Measurements from ENCODE around the gene LRCH4. TPM values are rescaled to one million over a fixed set of nuclear protein-coding genes. Genes with fewer than 3 reads are reported as not detected.
"Not testable (repeated sequence)": the region's sequence is repeated elsewhere in the genome, so short reads cannot be mapped to it uniquely, and the experiment has no call there.

Gene LRCH4
- total RNA-seq, 1 donor from 2014 or later = 27.3 TPM

DNA sequence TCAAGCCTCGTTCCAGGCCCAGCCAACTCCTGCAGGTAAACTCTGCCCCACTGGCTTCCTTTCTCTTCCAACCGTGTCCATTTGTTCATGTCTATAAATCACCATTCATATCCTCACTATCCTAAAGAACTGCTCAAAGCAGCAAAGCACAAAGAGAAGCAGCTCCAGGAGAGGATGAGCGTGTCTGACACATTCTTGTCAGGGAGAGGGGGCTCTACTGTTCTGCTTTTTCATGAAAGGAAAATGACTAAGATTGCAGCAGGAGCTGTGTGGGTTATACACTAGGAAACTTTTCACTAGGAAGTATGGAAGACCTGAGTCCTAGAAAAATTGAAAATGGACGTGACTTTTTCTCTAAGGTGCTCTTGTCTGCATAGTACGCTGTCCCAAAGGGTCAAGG, 30.2 kb downstream of the LRCH4 start:
- DNase-seq (no peak), ATAC-seq (no peak)
- intact Hi-C loops (cut with micrococcal nuclease) = no loop called here

DNA sequence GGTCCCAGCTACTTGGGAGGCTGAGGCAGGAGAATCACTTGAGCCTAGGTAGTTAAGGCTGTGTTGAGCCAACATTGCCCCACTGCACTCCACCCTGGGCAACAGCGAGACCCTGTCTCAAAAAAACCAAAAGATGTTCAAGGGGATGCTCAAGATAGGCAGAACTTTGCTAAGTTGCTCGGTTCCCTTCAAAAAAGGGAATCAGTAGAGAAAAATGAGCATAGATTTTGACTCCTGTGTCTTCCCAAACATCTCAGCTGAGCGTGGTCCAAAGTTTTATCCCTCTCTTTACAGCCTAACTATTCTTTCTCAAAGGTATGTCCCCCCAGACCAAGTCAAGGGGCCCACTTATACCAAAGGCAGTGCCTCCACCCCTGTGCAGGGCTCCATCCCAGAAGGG, 32.9 kb downstream of the LRCH4 start:
- ATAC-seq (no peak), DNase-seq (no peak)
- intact Hi-C loops (cut with micrococcal nuclease) = no loop called here

DNA sequence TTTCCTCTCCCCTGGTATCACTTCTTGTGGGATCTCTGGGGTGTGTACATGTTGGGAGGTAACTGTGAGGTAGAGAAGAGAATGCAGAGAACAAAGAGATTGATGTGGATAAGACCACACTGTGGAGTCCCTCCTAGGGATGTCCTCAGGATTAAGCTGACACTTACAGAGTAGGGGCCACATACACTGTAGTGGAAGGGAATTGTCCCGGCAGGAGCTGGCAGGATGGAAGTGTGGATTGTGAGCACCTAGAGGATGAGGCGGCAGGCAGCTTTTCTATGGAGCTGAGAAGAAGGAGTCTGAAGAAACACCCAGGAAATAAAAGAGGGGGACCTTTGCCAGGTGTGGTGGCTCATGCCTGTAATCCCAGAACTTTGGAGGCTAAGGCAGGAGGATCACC, 33.4 kb downstream of the LRCH4 start:
- intact Hi-C loops (cut with micrococcal nuclease) = no loop called here

DNA sequence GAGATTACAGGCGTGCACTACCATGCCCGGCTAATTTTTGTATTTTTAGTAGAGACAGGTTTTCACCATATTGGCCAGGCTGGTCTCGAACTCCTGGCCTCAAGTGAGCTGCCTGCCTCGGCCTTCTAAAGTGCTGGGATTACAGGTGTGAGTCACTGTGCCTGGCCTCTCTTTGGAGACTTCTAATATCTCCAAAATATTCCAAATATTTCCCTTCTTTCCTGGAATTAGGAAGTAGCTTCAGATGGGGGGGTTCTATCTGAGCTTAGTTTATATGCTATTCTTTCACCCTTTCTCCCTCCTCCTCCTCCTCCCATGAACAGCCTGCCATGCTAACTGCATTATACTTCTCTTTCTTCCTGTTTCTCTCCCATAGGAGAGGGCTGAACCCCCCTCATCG, 37.5 kb downstream of the LRCH4 start:
- intact Hi-C loops (cut with micrococcal nuclease) = loop anchor here (5.0 kb wide), 1 partner anchor 66 kb away; the partner anchor contains the start of gene NYAP1
- DNase-seq, ATAC-seq: not testable (repeated sequence)

More for the DNA sequence above, 33.4 kb downstream of the LRCH4 start:
- ATAC-seq = no peak
- DNase-seq = no peak

DNA sequence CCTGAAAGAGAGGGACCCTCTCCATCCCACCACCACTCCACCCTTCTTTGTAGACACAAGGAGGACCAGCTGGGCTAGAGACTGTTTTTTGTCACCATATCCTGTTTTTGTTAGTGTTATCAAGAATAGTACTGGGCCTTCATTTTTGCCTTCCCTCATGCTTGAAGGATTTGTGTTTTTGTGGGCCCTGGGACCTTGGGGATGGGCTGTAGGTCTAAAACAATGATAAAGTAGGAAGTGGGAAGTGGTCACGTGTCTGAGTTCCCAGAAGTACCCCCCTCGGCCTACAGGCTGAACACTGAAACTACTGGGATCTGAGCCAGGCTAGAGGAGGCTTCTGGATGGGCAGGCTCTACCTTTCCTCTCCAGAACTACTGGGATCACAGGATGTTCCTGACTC, 38.1 kb downstream of the LRCH4 start:
- intact Hi-C loops (cut with micrococcal nuclease) = loop anchor here (5.0 kb wide), 1 partner anchor 66 kb away; the partner anchor contains the start of gene NYAP1
- ATAC-seq = peak; percentile 32

DNA sequence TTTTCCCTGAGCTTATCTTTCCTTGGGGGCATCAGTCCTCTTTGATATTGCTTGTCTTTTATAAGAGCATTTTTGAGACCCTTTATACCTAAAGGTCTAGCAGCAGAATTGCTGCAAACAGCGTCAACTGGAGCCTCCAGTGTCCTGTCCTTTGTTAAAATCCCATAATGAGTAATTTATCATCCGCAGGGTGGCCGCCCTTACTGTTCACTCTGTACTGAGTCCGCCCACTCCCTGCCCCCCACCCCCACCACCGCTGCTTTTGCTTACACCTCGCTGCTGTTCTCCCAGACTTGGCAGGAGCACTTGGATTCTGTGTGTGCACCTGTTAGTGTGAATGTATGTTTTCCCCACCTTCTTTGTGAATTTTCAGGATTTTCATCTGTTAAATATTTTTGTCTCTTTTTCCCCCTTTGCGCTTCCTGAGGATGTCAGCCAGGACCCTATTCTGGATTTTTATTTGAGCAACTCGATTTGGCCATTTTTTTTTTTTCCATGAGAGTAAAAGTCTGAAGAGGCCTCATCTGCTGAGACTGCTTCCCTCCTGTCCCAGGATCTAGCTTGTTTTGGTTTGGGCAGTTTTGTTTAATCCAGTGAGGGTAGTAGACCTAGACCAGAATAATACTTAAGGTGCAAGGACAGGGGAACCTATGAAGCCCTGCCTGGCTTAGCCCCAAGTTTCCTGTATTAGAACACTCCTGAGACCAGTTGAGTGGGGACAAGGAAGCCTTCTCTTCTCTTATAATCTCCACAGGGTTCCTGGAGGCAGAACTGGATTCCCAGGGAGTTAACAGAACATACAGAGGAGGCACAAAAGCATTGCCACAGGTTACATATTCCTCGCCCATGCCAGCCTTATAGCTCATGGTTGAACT, 38.8 kb downstream of the LRCH4 start:
- intact Hi-C loops (cut with micrococcal nuclease) = loop anchor here (5.0 kb wide), 1 partner anchor 65 kb away; the partner anchor contains the start of gene NYAP1
- ATAC-seq (peak; percentile 7), DNase-seq (no peak)

More for the DNA sequence above, 38.1 kb downstream of the LRCH4 start:
- no peak for DNase-seq

DNA sequence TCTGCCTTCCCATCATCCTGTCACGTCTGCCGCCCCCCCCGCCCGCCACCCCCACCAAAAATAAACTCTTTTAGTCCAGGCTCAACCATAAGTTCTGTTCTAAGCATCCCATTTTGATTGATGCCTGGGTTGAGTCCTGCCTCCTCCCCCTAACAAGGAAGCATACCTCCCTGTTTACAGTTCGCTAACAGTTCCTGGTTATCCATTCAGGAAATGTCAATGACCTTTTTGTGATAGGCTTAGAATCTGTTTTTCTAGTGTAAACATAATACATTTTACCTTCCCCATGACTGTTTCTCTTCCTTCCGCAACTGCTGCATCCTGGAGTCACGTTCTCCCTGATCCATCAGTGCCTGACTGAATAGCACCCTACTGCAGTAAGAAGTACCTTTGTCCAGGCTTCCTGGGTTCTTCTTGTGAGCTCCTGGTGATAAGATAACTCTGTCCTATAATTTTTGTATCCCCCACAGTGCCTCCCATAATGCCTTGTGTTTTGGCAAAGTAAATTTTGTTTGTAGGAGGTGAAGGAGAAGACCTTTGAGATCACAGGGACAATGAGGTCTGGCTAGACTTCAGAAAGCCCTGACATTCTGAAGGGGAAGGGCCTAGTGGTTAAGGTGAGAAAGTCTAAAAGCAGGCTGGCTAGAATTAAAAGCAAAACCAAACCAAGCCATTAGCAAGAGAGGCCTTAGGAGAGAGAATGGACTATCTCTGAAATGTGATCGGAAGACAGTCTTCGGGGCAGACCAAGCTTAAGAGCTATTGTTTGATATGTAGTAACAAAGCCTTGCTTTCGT, 39.6 kb downstream of the LRCH4 start:
- intact Hi-C loops (cut with micrococcal nuclease) = loop anchor here (5.0 kb wide), 1 partner anchor 64 kb away; the partner anchor contains the start of gene NYAP1
- no peak for DNase-seq
- ATAC-seq = peak; percentile 31

DNA sequence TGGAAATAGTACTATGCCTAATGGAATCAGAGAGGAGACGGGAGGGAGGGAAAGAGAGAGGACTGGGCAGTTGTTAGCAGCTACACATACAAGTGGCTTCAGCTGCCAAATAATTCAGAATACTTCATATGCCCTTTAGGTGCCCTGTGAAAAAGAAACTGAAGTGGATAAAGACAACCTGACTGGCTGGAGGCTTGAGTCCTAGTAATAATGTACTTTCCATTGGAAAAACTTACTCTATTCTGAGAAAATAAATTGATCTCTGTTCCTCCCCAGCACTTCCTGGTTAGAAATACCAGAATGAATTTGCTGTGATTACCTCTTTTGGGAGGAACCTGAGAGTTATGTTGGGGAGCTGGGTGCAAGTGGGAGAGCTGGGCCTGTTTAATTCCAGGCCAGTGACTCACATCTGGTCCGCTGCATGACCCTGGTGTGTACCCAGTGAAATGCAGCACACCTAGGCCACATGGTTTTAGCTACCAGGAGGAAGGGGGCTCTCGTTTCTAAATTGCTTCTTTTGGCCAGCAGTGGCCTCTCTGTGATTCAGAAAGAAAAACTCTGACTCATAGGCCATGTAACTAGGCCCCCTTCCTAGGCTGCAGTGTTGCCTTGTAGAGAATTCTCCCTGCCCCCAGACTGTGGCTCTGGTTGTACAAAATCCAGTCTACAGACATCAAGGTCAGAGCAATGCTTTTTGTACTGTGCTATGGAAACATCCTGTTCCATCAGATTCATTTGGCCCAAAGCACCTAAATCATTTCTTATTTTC, 40.4 kb downstream of the LRCH4 start:
- peak; percentile 83 for ATAC-seq
- no peak for DNase-seq
- intact Hi-C loops (cut with micrococcal nuclease) = loop anchor here (5.0 kb wide), 1 partner anchor 63 kb away; the partner anchor contains the start of gene NYAP1

DNA sequence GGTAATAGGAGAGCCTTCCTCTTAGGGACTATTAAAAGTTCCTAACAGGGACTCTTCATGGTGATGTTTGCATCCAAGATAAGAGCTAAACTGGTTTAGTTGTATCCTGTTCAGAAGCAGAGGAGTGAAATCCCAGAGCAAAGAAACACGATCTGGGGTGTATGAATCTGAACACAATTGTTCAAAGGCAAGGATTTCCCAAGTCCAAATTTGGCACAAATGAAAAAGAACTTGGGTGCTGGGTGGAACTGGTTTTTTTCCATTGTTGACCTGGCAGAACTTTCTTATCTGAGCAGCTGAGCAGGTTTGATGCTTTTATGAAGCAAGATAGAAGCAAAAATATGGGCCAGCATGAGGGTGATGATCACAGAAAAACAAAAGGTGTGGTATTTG, 41.0 kb downstream of the LRCH4 start:
- DNase-seq (no peak), ATAC-seq (peak; percentile 8)
- intact Hi-C loops (cut with micrococcal nuclease) = loop anchor here (5.0 kb wide), 1 partner anchor 63 kb away; the partner anchor contains the start of gene NYAP1

DNA sequence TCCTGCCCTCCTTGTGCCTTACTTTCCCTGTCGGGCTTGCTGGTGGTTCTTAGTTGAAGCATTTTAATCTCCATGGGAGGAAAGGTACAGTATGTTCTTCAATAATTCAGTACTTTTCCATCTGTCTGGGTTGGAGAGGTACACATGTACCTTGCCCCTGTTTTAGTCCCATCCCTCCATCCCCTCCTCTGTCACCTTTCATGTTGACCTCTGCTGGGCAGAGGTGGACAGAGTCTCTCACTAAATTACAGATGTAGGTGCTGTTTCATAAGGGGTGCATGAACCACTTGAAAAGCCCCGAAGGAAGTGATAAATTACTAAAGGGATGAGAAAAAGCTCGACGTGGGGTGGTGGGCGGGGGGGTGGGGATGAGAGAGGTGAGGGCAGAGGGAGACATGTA, 41.5 kb downstream of the LRCH4 start:
- ATAC-seq = no peak
- no peak for DNase-seq
- intact Hi-C loops (cut with micrococcal nuclease) = no loop called here

DNA sequence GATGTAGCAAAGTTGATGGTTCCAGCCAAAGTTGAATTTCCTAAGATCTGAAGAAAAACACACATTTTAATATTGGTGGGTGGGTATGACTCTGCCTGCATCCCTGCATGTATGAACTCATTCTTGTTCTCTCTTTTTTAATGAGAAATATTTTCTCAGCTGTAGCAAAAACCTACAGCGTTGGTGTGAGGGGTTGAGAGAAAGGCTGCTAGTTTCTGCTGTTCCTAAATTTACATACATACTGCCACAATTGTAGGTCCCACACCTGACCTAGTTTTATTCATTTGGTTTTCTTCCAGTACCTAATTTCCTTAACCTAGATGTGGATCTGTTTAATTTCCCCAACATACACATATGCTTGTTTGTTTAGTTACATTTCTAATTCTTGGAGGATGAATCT, 42.3 kb downstream of the LRCH4 start:
- ATAC-seq = no peak

DNA sequence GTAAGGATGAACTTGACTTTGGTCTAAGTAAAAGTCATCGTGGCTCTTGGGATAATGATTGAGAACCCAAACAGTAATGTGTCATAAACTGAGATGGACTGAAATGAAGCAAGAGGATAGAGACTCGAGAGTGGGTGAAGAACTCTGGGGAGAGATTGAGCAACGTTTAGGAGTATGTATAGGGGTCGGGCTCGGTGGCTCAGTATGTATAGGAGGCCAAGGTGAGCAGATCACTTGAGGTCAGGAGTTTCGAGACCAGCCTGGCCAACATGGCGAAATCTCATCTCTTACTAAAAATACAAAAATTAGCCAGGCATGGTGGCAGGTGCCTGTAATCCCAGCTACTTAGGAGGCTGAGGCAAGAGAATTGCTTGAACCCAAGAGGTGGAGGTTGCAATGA, 44.6 kb downstream of the LRCH4 start:
- DNase-seq; intact Hi-C loops (cut with micrococcal nuclease); ATAC-seq: not testable (repeated sequence)

More for the DNA sequence above, 42.3 kb downstream of the LRCH4 start:
- no peak for DNase-seq
- intact Hi-C loops (cut with micrococcal nuclease) = no loop called here

DNA sequence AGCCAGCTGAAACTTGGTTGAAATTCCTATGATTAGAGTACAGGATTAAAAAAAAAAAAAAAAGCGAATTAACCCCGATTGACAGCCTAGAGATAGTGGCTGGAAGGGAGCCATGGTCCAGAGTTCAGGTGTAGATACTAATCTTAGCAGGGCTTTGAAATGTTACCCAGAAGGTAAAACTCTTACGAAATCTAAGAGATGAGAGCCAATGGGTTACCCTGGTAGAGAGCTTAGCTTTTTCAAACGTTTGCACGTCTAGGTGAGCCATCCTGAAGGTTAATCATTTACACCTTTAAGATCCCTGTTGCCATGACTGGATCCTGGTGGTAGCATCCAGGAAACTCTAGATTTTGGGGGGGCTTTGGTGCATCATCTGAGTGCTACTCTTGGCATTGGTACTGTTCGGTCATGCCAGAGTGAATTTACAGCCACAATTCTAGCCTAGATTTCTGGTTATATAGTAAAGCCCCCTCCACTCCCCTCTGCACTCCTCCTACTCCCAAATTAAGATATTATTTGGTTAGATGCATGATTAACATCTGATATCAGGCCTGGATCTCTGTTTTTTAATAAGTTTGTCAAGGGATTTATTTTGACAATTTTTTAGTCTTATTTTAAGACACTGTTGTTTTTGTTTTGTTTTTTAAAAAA, 45.7 kb downstream of the LRCH4 start:
- ATAC-seq (no peak), DNase-seq (no peak)
- intact Hi-C loops (cut with micrococcal nuclease) = no loop called here

DNA sequence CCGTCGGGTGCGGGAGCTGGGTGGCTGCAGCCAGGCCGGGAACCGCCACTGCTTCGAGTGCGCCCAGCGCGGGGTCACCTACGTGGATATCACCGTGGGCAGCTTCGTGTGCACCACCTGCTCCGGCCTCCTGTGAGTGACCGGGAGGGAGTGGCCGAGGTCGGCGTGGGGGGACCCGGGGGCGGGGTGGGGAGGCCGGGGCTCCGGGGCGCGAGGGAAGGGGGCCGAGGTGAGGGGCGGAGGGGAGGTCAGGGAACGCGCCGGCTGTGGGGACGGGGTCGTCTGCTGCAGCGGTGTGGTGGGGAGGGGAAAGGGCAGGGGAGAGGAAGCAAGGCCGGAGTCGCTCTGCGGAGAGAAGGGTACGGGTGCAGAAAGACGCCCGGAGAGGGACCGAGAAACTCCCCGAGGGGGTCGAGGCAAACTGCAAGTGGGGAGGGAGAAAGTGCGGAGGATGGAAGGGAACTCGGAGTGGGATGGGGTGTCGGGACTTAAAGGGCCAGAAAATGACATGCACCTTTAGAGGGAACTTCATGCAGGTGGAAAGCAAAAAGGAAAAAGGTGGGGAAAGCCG, 46.4 kb downstream of the LRCH4 start:
- intact Hi-C loops (cut with micrococcal nuclease) = no loop called here
- ATAC-seq (no peak), DNase-seq (no peak)

DNA sequence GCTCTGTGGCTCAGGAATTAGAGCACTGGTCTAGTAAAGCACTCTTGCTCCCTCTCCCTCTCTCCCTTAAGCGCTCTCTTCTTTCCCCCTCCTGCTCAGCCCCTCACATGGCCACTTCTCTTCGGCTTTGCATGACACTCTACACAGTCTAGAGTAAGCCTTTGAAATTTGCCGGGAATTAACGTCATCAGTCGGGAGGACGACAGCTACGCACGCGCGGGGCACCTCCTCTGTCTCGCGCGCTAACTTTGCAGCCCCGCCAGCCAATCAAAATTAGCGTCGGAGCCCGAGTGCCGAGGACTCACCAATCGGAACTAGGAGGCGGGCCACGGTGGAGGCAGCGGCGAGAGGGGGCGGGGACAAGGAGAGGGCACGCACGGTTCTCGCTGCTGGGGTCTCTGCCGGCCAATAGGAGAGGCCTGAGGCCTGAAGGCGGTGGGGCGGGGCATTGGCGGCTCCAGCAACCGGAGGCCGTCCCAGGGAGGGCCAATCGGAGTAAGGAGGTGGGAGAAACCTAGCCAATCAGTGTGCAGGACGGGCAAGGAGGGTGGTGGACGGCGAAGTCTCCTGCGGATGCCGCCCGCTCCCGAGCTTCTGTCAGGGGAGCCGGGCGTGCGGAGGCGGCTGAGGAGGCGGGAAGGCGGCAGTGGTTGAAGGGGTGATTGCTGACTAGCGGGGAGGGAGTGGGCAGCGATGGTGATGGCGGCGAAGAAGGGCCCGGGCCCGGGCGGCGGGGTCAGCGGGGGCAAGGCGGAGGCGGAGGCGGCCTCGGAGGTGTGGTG, 47.1 kb downstream of the LRCH4 start, which contains the start of gene AGFG2:
Gene AGFG2, plus strand, starts transcription at position 550 of the 782 bp plus-strand sequence. Its CDS starts 144 bp downstream, at position 694.
- intact Hi-C loops (cut with micrococcal nuclease) = no loop called here
- ATAC-seq (peak; percentile 100), DNase-seq (peak; percentile 100)

DNA sequence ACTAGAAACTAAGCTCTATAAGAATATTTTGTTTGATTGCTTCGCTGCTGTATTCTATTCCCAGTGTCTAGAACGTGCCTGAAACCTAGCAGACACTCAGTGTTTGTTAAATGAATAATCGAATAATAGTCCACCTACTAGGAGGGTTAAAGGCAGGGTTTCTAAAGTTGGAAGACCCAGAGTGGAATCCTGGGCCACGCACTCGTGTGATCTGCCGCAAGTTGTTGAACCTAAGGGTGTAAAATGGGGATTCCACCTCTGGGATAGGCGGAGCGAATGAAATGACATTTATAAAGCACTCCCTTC, 47.6 kb downstream of the LRCH4 start:
- DNase-seq (no peak), ATAC-seq (no peak)
- intact Hi-C loops (cut with micrococcal nuclease) = no loop called here

DNA sequence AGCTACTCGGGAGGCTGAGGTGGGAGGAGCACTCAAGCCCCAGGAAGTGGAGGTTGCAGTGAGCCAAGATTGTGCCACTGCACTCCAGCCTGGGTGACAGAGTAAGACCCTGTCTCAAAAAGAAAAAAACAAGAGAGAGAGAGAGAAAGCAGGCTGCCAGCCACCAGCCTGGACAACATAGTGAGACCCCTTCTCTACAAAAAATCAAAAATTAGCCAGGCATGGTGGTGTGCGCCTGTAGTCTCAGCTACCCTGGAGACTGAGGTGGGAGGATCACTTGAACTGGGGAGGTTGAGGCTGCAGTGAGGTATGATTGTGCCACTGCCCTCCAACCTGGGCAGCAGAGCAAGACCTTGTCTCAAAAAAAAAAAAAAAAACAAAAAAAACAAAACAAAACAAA, 49.2 kb downstream of the LRCH4 start:
- DNase-seq; ATAC-seq; intact Hi-C loops (cut with micrococcal nuclease): not testable (repeated sequence)

Data from left ventricle myocardium superior (tissue), 1 donor.